Left ventricle myocardium superior (tissue), 1 donor: ENCODE measurements around the gene PODNL1. TPM values are rescaled to one million over a fixed set of nuclear protein-coding genes. Genes with fewer than 3 reads are reported as not detected.
"Not testable (repeated sequence)": the region's sequence is repeated elsewhere in the genome, so short reads cannot be mapped to it uniquely, and the experiment has no call there.

ENCODE experiments used
- ATAC-seq: fragments of 200-7000 bp; cut with Tn5 transposase; one replicate; pipeline ENCODE4 v1.9.1; 2020; ENCODE audit warnings: mild to moderate bottlenecking, moderate library complexity
- DNase-seq: peaks from one replicate; pipeline ENCODE4 v3.0.0-alpha.2; 2020
- intact Hi-C: fragments of 100-400 bp; cut with micrococcal nuclease; formaldehyde crosslinking; loops from one replicate; pipeline ENCODE4 v1.11.0; 2022
- total RNA-seq: library from RNA; stranded (reverse); fragmentation: NEBNext Ultra II Directional; extraction: Animal tissue kit (Norgen Biotek cat#: 25700); gene quantifications from one replicate; pipeline ENCODE4 v1.2.1, GENCODE V29; 2021
- donor health status: DM: no; HTN: yes; CAD: no; lungs with severe emphysema.

PODNL1 gene
- total RNA-seq, 1 donor from 2014 or later, result 2.0 TPM

DNA sequence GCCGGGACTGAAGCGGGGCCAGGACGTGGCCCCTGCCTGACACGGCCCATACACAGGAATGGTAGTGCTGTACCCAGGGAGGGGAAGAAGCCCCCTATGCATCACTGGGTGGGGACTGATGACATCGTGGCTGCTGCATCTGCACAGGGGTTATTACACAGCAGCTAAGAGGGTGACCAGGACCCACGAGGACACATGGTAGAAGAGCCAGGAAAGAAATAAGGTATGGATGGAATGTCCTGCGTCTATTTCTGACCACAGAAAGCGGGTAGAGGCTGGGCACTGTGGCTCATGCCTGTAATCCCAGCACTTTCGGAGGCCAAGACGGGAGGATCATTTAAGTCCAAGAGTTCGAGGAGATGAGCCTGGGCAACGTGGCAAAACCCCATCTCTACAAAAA is 38.2 kb upstream of the PODNL1 start:
- no peak for DNase-seq
- peak; percentile 60 for ATAC-seq
- intact Hi-C loops, result no loop called here

DNA sequence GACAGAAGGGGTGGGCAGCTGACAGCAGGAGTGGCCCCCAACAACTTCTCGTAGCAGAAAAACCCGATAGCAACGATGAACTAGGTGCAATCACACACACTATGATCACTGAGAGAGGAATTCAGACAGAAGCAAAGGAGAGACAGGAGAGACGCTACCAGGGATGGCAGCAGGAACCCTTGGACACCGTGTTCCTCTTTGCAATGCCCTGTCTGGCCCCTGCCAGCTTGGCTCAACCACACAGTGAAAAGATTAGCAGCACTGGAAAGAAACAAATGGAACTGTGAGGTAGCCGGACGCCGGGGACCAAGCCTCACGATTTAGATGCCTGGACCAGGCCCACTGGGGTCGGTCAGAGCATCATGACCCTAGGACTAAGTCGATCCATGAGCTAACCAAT is 37.7 kb upstream of the PODNL1 start:
- intact Hi-C loops, result no loop called here
- DNase-seq (peak; percentile 64), ATAC-seq (peak; percentile 62)

DNA sequence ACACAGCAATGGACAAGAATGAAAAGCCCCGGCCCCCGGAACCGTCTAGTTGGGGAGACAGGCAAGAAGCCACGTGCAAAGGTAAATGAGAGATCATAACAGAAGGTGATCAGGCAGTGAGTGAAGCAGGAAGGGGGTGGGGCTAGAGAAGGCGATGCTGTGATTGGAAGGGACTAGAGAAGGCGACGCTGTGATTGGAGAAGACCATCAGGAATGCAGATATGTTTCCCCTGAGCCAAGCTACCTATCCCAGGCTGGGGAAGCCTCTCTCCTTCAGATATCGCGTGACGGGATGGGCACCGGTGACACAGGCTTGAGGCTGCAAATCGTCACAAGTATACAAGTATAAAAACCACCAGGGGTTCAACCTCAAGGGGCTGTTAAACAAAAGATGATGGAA is 35.9 kb upstream of the PODNL1 start:
- ATAC-seq (no peak), DNase-seq (no peak)
- intact Hi-C loops, result no loop called here

DNA sequence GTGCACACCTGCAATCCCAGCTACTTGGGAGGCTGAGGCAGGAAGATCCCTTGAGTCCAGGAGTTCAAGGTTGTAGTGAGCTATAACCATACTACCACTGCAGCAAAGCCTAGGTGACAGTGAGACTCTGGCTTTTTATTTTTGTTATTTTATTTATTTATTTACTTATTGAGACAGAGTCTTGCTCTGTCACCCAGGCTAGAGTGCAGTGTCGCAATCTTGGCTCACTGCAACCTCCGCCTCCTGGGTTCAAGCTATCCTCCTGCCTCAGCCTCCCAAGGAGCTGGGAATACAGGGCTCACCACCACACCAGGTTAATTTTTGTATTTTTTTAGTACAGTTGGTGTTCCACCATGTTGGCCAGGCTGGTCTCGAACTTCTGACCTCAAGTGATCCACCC is 35.3 kb upstream of the PODNL1 start:
- intact Hi-C loops, ATAC-seq, DNase-seq: not testable (repeated sequence)

DNA sequence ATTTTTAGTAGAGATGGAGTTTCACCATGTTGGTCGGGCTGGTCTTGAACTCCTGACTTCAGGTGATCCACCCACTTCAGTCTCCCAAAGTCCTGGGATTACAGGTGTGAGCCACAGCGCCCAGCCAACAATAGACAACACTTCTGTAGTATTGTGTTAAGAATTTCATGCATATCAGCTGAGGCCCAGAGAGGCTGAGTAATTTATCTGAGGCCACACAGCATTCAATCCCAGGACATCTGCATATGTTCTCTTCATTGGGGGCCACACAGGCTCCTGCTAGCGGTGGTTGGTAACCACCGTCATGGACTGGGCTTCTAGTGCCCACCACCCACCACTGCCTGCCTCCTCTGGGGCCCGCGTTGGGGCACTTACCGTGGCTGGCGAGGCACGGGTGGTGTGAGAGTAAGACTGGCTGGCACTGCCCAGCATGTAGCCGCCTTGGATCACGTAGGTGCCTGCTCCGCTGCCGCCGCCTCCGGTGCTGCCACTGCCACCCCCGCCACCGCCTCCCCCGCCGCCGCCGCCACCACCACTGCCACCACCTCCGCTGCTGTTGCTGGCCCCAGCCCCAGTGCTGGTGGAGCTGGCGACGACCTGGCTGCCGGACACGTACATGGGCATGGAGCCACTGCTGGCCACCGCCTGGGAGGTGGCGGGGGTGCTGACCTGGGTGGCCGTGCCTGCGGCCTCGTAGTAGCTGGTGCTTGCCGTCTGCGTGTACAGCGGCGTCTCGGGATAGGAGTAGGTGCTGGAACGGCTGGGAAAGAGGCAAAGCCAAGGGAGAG is 34.3 kb upstream of the PODNL1 start:
- DNase-seq (no peak), ATAC-seq (no peak)
- intact Hi-C loops, result no loop called here

DNA sequence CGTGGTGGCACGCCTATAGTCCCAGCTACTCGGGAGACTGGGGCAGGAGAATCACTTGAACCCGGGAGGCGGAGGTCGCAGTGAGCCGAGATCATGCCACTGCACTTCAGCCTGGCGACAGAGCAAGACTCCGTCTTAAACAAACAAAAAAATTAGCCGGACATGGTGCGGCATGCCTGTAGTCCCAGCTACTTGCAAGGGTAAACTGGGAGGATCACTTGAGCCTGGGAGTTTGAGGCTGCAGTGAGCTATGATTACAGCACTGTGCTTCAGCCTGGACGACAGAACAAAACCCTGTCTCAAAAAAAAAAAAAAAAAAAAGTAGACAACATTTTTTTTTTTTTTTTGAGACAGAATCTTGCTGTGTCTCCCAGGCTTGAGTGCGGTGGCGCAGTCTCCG is 33.7 kb upstream of the PODNL1 start:
- intact Hi-C loops, DNase-seq, ATAC-seq: not testable (repeated sequence)

DNA sequence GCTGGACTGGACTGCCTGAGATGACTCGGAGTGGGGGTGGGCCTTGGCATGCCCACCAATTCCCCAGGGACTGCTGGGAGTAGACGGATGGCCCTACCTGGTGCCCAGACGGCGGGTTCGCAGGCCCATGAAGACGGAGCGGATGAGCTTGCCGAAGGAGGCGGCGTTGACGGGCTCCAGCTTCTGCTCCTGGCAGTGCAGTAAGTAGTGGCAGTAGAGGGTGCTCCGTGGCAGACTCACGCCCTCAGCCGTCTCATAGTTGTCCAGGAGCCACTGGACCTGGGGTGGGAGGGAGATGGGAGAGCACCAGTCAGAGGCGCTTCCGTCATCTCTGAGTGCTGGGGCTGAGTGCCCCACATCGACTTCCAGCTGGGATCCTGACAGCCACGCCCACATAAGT is 31.7 kb upstream of the PODNL1 start:
- ATAC-seq (no peak), DNase-seq (no peak)

DNA sequence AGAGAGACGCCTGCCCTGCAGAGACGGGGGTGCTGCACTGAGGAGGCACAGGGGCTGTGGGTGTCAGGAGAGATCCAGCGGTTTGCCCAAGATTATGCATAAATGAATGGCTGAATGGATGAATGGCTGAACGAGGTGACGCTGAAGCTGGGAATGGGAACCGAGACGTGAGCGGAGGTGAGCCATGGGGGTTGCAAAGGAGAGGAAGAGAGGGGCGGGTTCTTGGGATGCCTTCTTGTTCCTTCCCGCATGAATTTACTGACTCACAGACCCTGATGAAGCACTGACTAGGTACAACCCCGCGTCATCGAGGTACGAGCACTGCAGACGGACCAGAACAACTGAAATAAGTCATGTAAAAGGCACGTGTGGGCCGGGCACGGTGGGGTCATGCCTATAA is 30.8 kb upstream of the PODNL1 start:
- intact Hi-C loops, result no loop called here
- ATAC-seq, result no peak
- DNase-seq, result no peak

More for the DNA sequence above, 31.7 kb upstream of the PODNL1 start:
- intact Hi-C loops, result no loop called here

DNA sequence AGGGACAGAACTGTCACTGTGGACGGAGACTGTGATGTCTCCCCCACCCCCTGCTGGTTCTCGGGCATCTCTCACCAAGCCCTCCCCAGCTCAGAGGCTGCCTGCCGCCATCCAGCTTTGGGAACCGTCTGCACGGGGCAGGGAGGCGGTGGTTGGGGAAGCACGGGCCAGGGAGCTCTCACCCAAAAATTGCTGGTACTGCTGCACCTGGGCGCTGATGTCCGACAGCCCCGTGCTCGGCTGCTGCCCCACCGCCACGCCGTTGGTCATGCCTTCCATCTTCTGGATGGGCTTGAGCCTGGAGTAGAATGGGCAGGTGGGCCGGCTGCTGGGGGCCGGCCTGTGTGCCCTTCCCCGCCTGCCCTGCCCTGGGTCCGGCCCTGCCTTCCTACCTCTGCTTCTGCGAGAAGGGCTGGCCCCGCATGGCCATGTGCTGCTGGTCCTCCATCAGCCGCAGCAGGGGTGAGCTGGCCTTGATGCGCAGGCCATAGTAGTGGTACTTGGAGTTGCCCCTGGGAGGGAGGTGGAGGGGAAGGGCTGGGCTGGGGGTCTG is 30.2 kb upstream of the PODNL1 start:
- ATAC-seq, result no peak
- intact Hi-C loops, result no loop called here
- DNase-seq, result no peak

DNA sequence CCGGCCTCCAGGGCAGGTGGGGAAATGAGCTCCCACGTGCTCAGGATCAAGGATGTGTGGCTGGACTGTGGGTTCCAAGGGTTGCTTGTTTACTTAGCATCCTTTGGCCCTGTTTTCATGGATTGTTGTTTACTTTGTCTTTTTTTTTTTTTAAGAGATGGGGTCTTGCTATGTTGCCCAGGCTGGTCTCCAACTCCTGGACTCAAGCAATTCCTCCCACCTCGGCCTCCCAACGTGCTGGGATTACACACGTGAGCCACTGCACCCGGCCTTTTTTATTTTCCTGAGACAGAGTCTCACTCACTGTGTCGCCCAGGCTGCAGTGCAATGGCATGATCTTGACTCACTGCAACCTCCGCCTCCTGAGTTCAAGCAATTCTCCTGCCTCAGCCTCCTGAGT is 29.0 kb upstream of the PODNL1 start:
- intact Hi-C loops, ATAC-seq, DNase-seq: not testable (repeated sequence)

DNA sequence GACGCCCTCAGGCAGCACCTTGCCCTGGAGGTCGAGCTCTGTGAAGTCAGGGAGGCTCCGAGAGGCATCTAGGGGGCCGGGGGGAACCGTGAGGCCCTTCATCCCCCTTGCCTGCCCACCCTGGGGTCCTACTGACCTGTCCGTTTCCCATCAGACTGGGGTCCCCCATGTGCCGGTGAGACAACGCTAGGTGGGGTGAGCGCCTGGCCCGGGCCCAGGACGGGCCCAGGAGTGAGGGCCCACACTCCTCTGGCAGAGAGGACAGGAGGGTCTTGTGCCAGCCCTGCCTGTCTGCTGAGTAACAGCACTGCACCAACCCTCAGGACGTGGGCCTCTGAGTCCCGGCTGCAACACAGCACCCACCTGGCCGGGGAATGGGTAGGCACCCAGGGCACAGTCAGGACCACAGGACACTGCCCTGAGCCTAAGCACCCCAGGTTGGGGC is 28.5 kb upstream of the PODNL1 start:
- DNase-seq (no peak), ATAC-seq (no peak)
- intact Hi-C loops, result no loop called here

DNA sequence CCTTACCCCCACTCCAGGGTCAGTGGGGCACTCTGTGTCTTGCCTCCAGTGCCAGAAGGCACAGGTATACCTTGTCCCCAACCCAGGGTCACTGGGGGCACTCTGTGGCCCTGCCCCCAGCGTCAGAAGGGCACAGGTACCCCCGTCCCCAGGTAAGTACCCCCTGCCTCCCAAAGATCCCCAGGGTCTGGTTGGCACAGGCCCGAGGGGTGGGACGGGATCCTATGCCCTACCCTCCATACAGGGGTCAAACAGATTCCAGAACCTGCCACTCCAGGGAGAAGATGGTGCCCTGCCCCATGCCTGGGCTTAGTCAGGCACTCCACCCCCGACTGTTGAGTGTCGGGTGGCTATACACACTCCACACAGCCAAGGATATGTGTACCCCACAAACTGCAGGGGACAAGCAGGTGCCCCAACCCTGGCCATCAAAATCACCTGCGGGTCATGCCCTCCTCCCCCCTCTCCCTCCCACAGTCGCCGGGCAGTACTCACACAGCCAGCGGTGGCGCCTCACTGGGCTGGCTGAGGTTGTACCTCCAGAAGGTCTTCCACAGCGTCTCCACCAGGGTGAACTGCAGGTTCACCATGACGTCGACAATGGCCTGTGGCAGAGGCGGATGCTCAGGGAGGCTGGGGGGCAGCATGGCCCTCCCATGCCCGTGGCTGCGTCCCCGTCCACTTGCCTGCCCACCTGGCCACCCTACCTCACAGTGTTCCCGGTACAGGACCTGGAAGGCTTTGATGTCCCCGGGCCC is 27.9 kb upstream of the PODNL1 start:
- DNase-seq, result no peak
- ATAC-seq, result no peak
- intact Hi-C loops, result no loop called here

DNA sequence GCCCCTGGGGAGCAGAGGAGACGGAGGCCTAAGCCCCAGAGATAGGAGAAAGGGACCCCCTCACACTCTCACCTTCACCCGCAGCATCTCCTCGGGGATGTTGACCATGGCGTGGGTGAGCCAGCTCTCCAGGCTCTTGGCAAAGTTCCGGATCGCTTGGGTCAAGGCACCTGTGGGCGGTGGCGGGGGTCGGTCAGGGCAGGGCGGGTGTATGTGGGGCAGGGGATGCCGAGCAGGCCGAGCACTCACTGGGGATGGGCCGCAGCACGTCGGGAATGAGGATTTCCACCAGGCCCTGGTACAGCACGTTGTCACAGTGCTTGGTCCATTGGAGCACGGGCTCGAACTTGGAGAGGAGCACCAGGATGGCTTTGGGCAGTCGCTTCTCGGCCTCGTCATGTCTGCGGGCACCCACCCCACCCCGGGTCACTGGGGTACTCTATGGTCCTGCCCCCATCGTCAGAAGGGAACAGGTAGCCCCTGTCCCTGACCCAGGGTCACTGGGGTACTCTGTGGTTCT is 27.2 kb upstream of the PODNL1 start:
- ATAC-seq (no peak), DNase-seq (no peak)
- intact Hi-C loops, result no loop called here

DNA sequence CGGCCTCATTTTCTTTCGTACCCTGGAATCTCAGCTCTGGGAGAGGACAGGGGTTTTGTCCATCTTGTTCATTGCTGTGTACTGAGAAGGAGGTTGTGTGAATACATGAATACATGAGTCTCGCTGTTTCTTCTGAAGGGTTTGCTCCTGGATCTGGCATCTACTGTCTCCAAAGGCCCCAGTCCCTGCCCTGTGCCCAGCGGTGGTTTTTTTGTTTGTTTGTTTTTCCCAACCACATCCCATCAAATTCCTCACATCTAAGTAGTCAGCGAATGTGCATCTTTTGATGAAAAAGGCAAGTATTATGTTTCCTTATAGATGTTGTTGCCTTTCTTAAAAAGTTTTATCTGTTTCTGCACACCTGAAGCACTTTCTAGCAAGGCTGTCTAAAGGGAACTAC is 26.6 kb upstream of the PODNL1 start:
- intact Hi-C loops, result no loop called here
- DNase-seq (no peak), ATAC-seq (no peak)

DNA sequence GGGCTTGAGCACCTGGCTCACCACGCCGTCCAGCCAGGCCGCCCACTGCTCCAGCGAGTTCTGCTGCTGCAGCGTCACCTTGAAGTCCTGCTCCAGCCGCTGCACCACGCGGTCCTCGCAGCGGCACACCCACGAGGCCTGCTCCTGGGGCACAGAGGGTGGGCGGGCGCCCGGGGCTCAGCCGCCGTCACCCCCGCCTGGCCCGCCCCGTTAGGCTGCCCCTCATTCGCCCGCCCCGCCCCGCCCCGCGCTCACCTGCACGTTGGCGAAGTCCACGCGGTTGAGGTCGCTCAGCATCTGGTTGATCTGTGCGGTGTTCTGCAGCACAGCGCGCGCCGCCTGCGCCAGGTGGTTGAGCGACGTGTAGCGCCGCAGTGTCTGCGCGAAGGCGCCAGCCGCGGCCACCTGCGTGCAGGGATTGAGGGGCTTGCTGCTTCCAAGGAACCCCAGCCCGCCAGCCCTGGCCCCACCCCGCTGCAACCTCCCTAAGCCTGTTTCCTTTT is 25.4 kb upstream of the PODNL1 start:
- intact Hi-C loops, result no loop called here
- no peak for ATAC-seq
- no peak for DNase-seq

DNA sequence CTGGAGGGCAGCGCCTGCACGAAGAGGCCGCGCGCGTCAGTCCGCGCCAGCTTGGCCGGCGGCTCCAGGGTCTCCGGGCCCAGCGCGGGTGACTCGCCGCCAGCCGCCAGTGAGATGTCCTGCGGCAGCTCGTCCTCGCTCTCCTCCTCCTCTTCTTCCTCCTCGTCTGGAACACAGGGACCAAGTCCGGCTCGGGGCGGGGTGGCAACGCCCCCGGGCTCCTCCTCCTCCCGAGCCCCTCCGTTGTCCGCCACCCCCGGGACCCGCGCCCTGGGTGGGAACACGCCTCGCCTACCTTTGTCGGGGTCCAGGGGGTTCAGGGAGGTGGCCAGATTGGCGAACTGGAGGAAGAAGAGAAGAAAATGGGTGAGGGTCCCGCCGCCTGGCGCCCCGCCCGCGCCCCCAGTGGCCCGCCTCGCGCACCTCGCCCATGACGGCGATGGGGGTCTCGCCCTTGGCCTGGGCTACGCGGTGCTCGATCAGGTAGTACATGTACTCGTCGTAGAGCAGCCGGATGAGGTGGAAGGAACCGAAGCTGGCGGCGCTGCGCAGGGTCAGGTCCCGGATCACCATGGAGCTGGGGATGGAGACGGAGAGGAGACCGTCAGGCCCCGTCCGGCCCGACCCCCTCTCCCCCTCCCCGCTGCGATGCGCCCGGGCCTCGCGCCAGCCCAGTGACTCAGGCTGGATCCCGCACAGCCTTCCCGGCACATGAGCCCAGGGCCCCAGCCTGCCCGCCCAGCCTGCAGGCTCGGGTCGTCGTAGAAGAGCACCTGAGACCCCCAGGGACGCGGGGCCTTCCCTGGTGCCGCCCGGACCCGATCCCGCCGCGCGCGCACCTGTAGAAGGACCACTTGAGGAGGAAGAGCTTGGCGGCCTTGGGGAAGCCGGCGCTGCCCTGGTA is 24.7 kb upstream of the PODNL1 start:
- ATAC-seq, result peak; percentile 7
- intact Hi-C loops, result no loop called here
- no peak for DNase-seq

DNA sequence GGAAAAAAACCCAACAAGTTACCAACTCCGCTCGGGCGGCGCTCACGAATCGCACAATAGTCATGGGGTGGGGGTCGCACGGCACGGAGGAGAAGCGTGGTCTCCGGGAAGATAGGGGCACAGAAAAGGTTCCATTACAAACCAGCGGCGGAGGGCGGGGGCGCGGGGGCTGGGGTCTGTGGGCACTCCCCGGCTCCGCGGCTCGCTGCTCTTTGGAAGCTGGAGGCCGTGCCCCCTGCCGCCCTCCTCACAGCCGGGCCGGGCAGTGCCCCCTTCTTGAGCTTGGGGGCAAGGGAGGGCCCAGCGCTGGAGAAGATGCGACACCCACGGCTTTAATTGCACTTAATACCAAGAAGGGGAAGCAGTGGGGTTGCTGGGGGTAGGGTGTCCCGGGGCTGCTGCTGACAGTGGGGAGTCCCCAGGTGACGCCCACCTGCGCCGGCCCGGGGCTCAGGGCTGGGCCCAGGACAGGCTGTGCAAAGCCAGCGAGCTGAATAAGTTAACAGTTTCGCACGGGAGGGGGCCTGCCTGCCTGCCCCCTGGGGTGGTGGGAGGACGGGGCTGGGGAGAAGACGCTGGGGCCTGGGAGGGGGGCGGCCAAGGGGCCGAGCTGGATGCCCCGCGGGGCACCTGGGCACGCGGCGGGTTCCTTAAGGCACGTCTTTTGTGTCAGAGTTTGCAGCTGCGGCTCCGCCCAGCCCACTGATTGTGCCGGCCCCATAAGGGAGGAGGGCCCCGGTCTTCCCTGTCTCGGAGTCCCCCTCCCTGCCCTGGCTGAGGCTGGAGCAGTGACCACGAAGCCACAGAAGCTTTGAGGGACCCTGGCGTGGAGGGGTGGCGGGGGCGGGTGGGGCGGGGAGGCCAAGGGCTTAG is 23.8 kb upstream of the PODNL1 start:
- intact Hi-C loops, result no loop called here
- DNase-seq (no peak), ATAC-seq (peak; percentile 7)
